SK-N-SH treated with all-trans-retinoic acid at 6 μM for 48 hours (cell line): ENCODE data around the gene SQOR.

Source experiments
- CSDC2 ChIP-seq: fragments of 250-450 bp; sonication (Bioruptor Pico); IDR thresholded peaks from 2 replicates; pipeline ENCODE4 v1.5.0; 2020; ENCODE audit warnings: mild to moderate bottlenecking, moderate library complexity
- TF ChIP-seq, protein P1 (sequence below): fragments of 250-450 bp; sonication (Bioruptor Pico); IDR thresholded peaks from 2 replicates; pipeline ENCODE4 v1.5.1; 2021; ENCODE audit warnings: mild to moderate bottlenecking, moderate library complexity

GRCh38 chr15:45705510-45706473 is 71.0 kb downstream of the SQOR start:
- TF ChIP-seq, protein P1, sequence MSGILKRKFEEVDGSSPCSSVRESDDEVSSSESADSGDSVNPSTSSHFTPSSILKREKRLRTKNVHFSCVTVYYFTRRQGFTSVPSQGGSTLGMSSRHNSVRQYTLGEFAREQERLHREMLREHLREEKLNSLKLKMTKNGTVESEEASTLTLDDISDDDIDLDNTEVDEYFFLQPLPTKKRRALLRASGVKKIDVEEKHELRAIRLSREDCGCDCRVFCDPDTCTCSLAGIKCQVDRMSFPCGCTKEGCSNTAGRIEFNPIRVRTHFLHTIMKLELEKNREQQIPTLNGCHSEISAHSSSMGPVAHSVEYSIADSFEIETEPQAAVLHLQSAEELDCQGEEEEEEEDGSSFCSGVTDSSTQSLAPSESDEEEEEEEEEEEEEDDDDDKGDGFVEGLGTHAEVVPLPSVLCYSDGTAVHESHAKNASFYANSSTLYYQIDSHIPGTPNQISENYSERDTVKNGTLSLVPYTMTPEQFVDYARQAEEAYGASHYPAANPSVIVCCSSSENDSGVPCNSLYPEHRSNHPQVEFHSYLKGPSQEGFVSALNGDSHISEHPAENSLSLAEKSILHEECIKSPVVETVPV (CRISPR knock-in tag): no peak
- no peak for TF ChIP-seq CSDC2 (CRISPR knock-in tag)
